Fibroblast of mammary gland (primary cell): ENCODE data around the gene FHOD1.

Source experiments
- DNase-seq: peaks from one replicate; pipeline ENCODE4 v3.0.0-alpha.2; 2010; ENCODE audit warnings: low read depth
- H3K4me3 ChIP-seq: 2 replicates; pipeline ENCODE4 v1.5.1; 2011; ENCODE audit warnings: low read depth, mild to moderate bottlenecking, low read length, moderate library complexity; ENCODE audit not compliant: control insufficient read depth
- CTCF ChIP-seq: conservative IDR thresholded peaks from 2 replicates; pipeline ENCODE4 v1.5.1; 2011; ENCODE audit warnings: low read depth, low read length, inconsistent platforms; ENCODE audit not compliant: control insufficient read depth, insufficient read depth

FHOD1 gene

GRCh38 chr16:67226804-67227566 lies 20.3 kb downstream of the FHOD1 start, which contains the start of gene TMEM208:
Gene TMEM208 (plus strand): TSS chr16:67227130. CDS start chr16:67227219, 89 bp downstream.
- TF ChIP-seq CTCF, result no peak
- peak within 1 kb of the TSS; percentile 97 for H3K4me3 ChIP-seq
- DNase-seq, result peak; percentile 98

GRCh38 chr16:67226295-67226803 lies 20.9 kb downstream of the FHOD1 start:
- no peak for DNase-seq
- no peak for TF ChIP-seq CTCF
- peak overlapping the region; percentile 97 for H3K4me3 ChIP-seq

- TF ChIP-seq CTCF, result no peak
- no peak for DNase-seq
- no peak overlapping the region for H3K4me3 ChIP-seq
Observed at GRCh38 chr16:67223992-67224391, 23.3 kb downstream of the FHOD1 start.

- no peak for TF ChIP-seq CTCF
- H3K4me3 ChIP-seq, result no peak overlapping the region
- DNase-seq, result no peak
Observed at GRCh38 chr16:67216612-67217490, 30.4 kb downstream of the FHOD1 start.

- no peak for DNase-seq
- H3K4me3 ChIP-seq, result no peak overlapping the region
- no peak for TF ChIP-seq CTCF
Observed at GRCh38 chr16:67215706-67216105, 31.6 kb downstream of the FHOD1 start.

GRCh38 chr16:67213197-67214019 lies 33.9 kb downstream of the FHOD1 start:
- no peak for DNase-seq
- no peak overlapping the region for H3K4me3 ChIP-seq
- TF ChIP-seq CTCF, result no peak
